GM13976 (cell line): Measurements from ENCODE around the gene MT1HL1.

Source experiments
- DNase-seq: peaks from one replicate; pipeline ENCODE4 v3.0.0; 2012; ENCODE audit warnings: low spot score
- CTCF ChIP-seq: IDR thresholded peaks from 2 replicates; pipeline ENCODE4 v1.5.1; 2012; ENCODE audit warnings: borderline replicate concordance, mild to moderate bottlenecking; ENCODE audit not compliant: insufficient read depth; ENCODE audit errors: extremely low read depth, missing control alignments, control extremely low read depth
- in situ Hi-C: fragments of 300-500 bp; cut with MboI; formaldehyde crosslinking; loops from one replicate; pipeline ENCODE4 v1.12.0; 2022; ENCODE audit warnings: low sequenced_read_pairs, mixed read lengths, inconsistent platforms; ENCODE audit not compliant: unreplicated experiment

The MT1HL1 gene

GRCh38 chr1:237035759-237036158, 31.5 kb upstream of the MT1HL1 start:
- in situ Hi-C loops = no loop called here
- no peak for TF ChIP-seq CTCF
- DNase-seq = no peak

GRCh38 chr1:237033804-237034203, 29.6 kb upstream of the MT1HL1 start:
- TF ChIP-seq CTCF = no peak
- DNase-seq = no peak
- in situ Hi-C loops = no loop called here

- no peak for TF ChIP-seq CTCF
- in situ Hi-C loops = no loop called here
- no peak for DNase-seq
Observed at GRCh38 chr1:237033061-237033460, 28.8 kb upstream of the MT1HL1 start.

- no peak for DNase-seq
- no peak for TF ChIP-seq CTCF
- in situ Hi-C loops = no loop called here
Observed at GRCh38 chr1:237032029-237032428, 27.8 kb upstream of the MT1HL1 start.

- in situ Hi-C loops = no loop called here
- no peak for TF ChIP-seq CTCF
- no peak for DNase-seq
Observed at GRCh38 chr1:237031480-237031879, 27.2 kb upstream of the MT1HL1 start.

GRCh38 chr1:237029850-237030535, 25.8 kb upstream of the MT1HL1 start:
- in situ Hi-C loops = no loop called here
- no peak for DNase-seq
- TF ChIP-seq CTCF = no peak
